ENCODE results near the gene NANOS3.
"Not testable (repeated sequence)": the region's sequence is repeated elsewhere in the genome, so short reads cannot be mapped to it uniquely, and the experiment has no call there.

NANOS3 gene

GRCh38 chr19:13843104-13843921, 33.6 kb upstream of the NANOS3 start:
- peak; percentile 48 to 72 for DNase-seq

- no peak for DNase-seq
These were observed 32.8 kb upstream of the NANOS3 start for GRCh38 chr19:13844130-13844631.

- DNase-seq = peak; percentile 87 to 95
These were observed 30.2 kb upstream of the NANOS3 start for GRCh38 chr19:13846557-13847406.

GRCh38 chr19:13847407-13848339, 29.3 kb upstream of the NANOS3 start:
- peak; percentile 78 to 81 for DNase-seq

- DNase-seq = no peak
These were observed 28.6 kb upstream of the NANOS3 start for GRCh38 chr19:13848340-13848677.

- no peak for DNase-seq
These were observed 27.9 kb upstream of the NANOS3 start for GRCh38 chr19:13848798-13849676.

GRCh38 chr19:13849991-13850909, 26.7 kb upstream of the NANOS3 start:
- no peak for DNase-seq

GRCh38 chr19:13850910-13851733, 25.8 kb upstream of the NANOS3 start:
- peak; percentile 86 to 91 for DNase-seq

- DNase-seq = not testable (repeated sequence)
These were observed 25.2 kb upstream of the NANOS3 start for GRCh38 chr19:13851734-13852114.

- DNase-seq = not testable (repeated sequence)
These were observed 24.7 kb upstream of the NANOS3 start for GRCh38 chr19:13852171-13852707.

- DNase-seq = no peak
These were observed 20.4 kb upstream of the NANOS3 start for GRCh38 chr19:13856497-13856896.

- no peak for DNase-seq
These were observed 17.5 kb upstream of the NANOS3 start for GRCh38 chr19:13859361-13859880.

GRCh38 chr19:13860679-13861391, 16.1 kb upstream of the NANOS3 start:
- no peak for DNase-seq

- DNase-seq = no peak
These were observed 15.6 kb upstream of the NANOS3 start for GRCh38 chr19:13861392-13861713.

GRCh38 chr19:13861714-13862531, 15.0 kb upstream of the NANOS3 start:
- peak; percentile 75 to 86 for DNase-seq

- no peak for DNase-seq
These were observed 12.8 kb upstream of the NANOS3 start for GRCh38 chr19:13864046-13864666.

All from SW 1271 (cell line).